Tibial nerve (tissue), 3 donors: Measurements from ENCODE around the gene GCNT3.

Source experiments
- CTCF ChIP-seq, 5 experiments: fragments of 200-600 bp in 3 of 5; fragments of 450-650 bp in 2 of 5; sonication (generic) in 3 of 5; IDR thresholded peaks; one replicate each; pipeline ENCODE4 v1.5.1; 2016 to 2019; ENCODE audit warnings: antibody characterized with exemption in 5 of 5, mild to moderate bottlenecking in 3 of 5, moderate library complexity in 2 of 5
- POLR2A ChIP-seq, 2 donors: fragments of 450-650 bp; IDR thresholded peaks; one replicate each; pipeline ENCODE4 v1.6.1; 2017; ENCODE audit warnings: antibody characterized with exemption in 2 of 2, mild to moderate bottlenecking in 2 of 2, moderate library complexity in 2 of 2

- TF ChIP-seq CTCF (IDR thresholded peaks at IDR 0.05): no peak
- TF ChIP-seq POLR2A (IDR thresholded peaks at IDR 0.05): no peak
Measured at GRCh38 chr15:59570315-59570714, 41.3 kb upstream of the GCNT3 start.
